Measurements from ENCODE around the gene YAE1. TPM values are rescaled to one million over a fixed set of nuclear protein-coding genes. Genes with fewer than 3 reads are reported as not detected.

Gene YAE1
- total and polyA plus RNA-seq, 2 of the 13 experiments (the other 11 are each of a cell fraction or from before 2014, with no cell fraction given) = 18.7 to 28.3 TPM

GRCh38 chr7:39557911-39558310 is 8.3 kb upstream of the YAE1 start:
- POLR2A ChIA-PET = no interaction called here
- in situ Hi-C loops (cut with HindIII; ENCODE audit: extremely low pct_ligation_motif_present, low pct_unique_long_range_greater_than_20kb) = no loop called here
- H3K4me3 ChIP-seq (replicated peaks in 1 of 3; ENCODE audit: insufficient read depth in 1 of 3, low read depth in 2 of 3, low read length in 3 of 3) = no peak overlapping the region
- H3K79me2 ChIP-seq (ENCODE audit: insufficient read depth, low read length) = no peaks in the 10 kb centered on the region
- FAIRE-seq (no peak), ATAC-seq (no peak), DNase-seq (ENCODE audit: low spot score) (no peak)
- no peaks in the 10 kb centered on the region for H3K36me3 ChIP-seq (replicated peaks in 1 of 2; ENCODE audit: control insufficient read depth in 1 of 2, insufficient read depth in 2 of 2, low read length in 2 of 2)
- no TSS peak for BruUV-seq (replicated peaks)
- no peak for TF ChIP-seq ZNF326 (CRISPR knock-in tag; IDR thresholded peaks at IDR 0.05; ENCODE audit: borderline replicate concordance)
- no peak for TF ChIP-seq ARID5B (CRISPR knock-in tag; IDR thresholded peaks at IDR 0.05)
- TF ChIP-seq KLF15 (CRISPR knock-in tag; IDR thresholded peaks at IDR 0.05; ENCODE audit: borderline replicate concordance) = no peak
- no peak for TF ChIP-seq MLX (CRISPR knock-in tag; IDR thresholded peaks at IDR 0.05)
- no peak for TF ChIP-seq ZNF296 (CRISPR knock-in tag; conservative IDR thresholded peaks at IDR 0.05)
- no peak for TF ChIP-seq ZNF713 (CRISPR knock-in tag; IDR thresholded peaks at IDR 0.05)
- TF ChIP-seq RFX5 (IDR thresholded peaks at IDR 0.05; ENCODE audit: low read depth, low read length) = no peak
- TF ChIP-seq BCL3 (CRISPR knock-in tag; IDR thresholded peaks at IDR 0.05) = no peak
- TF ChIP-seq ZNF703 (CRISPR knock-in tag; IDR thresholded peaks at IDR 0.05; ENCODE audit: borderline replicate concordance) = no peak
- no peak for TF ChIP-seq SMARCE1 (IDR thresholded peaks at IDR 0.05; ENCODE audit: borderline replicate concordance)
- no peak for TF ChIP-seq KDM1A (CRISPR knock-in tag; IDR thresholded peaks at IDR 0.05)
- no peak for TF ChIP-seq GTF2F1 (IDR thresholded peaks at IDR 0.05; ENCODE audit: low read length)
- TF ChIP-seq EZH2 (conservative IDR thresholded peaks at IDR 0.05; ENCODE audit: low read depth, low read length) = no peak
- TF ChIP-seq MAFG (CRISPR knock-in tag; IDR thresholded peaks at IDR 0.05) = no peak
- TF ChIP-seq FOSL2 (CRISPR knock-in tag; IDR thresholded peaks at IDR 0.05) = no peak
- TF ChIP-seq, protein P1, sequence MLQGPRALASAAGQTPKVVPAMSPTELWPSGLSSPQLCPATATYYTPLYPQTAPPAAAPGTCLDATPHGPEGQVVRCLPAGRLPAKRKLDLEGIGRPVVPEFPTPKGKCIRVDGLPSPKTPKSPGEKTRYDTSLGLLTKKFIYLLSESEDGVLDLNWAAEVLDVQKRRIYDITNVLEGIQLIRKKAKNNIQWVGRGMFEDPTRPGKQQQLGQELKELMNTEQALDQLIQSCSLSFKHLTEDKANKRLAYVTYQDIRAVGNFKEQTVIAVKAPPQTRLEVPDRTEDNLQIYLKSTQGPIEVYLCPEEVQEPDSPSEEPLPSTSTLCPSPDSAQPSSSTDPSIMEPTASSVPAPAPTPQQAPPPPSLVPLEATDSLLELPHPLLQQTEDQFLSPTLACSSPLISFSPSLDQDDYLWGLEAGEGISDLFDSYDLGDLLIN (CRISPR knock-in tag; IDR thresholded peaks at IDR 0.05; ENCODE audit: borderline replicate concordance) = no peak
- no peak for TF ChIP-seq ZSCAN22 (CRISPR knock-in tag; IDR thresholded peaks at IDR 0.05)
- TF ChIP-seq NBN (conservative IDR thresholded peaks at IDR 0.05) = no peak
- no peak for TF ChIP-seq ZBTB25 (CRISPR knock-in tag; IDR thresholded peaks at IDR 0.05)
- TF ChIP-seq SAP130 (CRISPR knock-in tag; IDR thresholded peaks at IDR 0.05; ENCODE audit: low read depth) = no peak
- H3K4me2 ChIP-seq (ENCODE audit: low read depth, low read length) = no peak overlapping the region
- no peaks in the 10 kb centered on the region for H4K20me1 ChIP-seq (ENCODE audit: insufficient read depth, low read length)
- H3K9ac ChIP-seq (ENCODE audit: insufficient read depth, low read depth, low read length) = no peak overlapping the region
- CTCF ChIA-PET (ENCODE audit: low intra/inter-chr PET ratio, low total read pairs) = no interaction called here
- H2AFZ ChIP-seq (ENCODE audit: low read length) = no peak overlapping the region
- no peak overlapping the region for H3K27ac ChIP-seq (ENCODE audit: extremely low read length, insufficient read depth, low read length)
- no peaks in the 10 kb centered on the region for H3K4me1 ChIP-seq (ENCODE audit: insufficient read depth, low read length)
- no peaks in the 10 kb centered on the region for H3K9me3 ChIP-seq (ENCODE audit: low read length)
- no peaks in the 10 kb centered on the region; a peak in 1 of 5 replicates for H3K27me3 ChIP-seq (ENCODE audit: control insufficient read depth in 1 of 2, insufficient read depth in 2 of 2, low read length in 2 of 2)
- intact Hi-C loops (cut with micrococcal nuclease; ENCODE audit: unreplicated experiment) = no loop called here

Measured in HepG2 (cell line).